Measurements from ENCODE around the gene BTBD16. TPM values are rescaled to one million over a fixed set of nuclear protein-coding genes. Genes with fewer than 3 reads are reported as not detected.

The BTBD16 gene
- total RNA-seq, 1 experiment from 2014 or later = 0.82 TPM

GRCh38 chr10:122387572-122387971, 116.5 kb downstream of the BTBD16 start:
- no TSS peak for BruUV-seq (replicated peaks)
- POLR2A ChIA-PET = no interaction called here
- Histone ChIP-seq H3K36me3 (ENCODE audit: control insufficient read depth, insufficient read depth, low read length) (no peaks in the 10 kb centered on the region), H3K4me3 (ENCODE audit: low read depth in 2 of 2, low read length in 2 of 2) (no peak overlapping the region), H3K9me3 (ENCODE audit: control insufficient read depth, insufficient read depth, low read depth, low read length) (no peaks in the 10 kb centered on the region), H3K4me1 (ENCODE audit: control insufficient read depth, insufficient read depth, low read length) (peaks cover 9% of the 10 kb centered on the region), H3K27ac (ENCODE audit: low read length) (no peak overlapping the region), H3K27me3 (ENCODE audit: control insufficient read depth, insufficient read depth, low read length) (no peaks in the 10 kb centered on the region)
- no peak for TF ChIP-seq CTCF (IDR thresholded peaks at IDR 0.05)
- TF ChIP-seq TCF7L2 (IDR thresholded peaks at IDR 0.05; ENCODE audit: low read depth, low read length) = no peak
- TF ChIP-seq POLR2AphosphoS5 (IDR thresholded peaks at IDR 0.05; ENCODE audit: low read depth, low read length) = no peak
- no peak for TF ChIP-seq SIN3A (IDR thresholded peaks at IDR 0.05; ENCODE audit: borderline replicate concordance, insufficient read depth, low read depth, low read length)
- no peak for TF ChIP-seq REST (IDR thresholded peaks at IDR 0.05; ENCODE audit: insufficient read depth in 1 of 2, low read depth in 2 of 2, low read length in 1 of 2)
- DNase-seq (ENCODE audit: low read depth, low spot score) = no peak
- in situ Hi-C loops (cut with HindIII; ENCODE audit: low pct_unique_long_range_greater_than_20kb, low sequenced_read_pairs) = no loop called here
- no peak for ATAC-seq
- CTCF ChIA-PET = no interaction called here
- intact Hi-C loops (cut with micrococcal nuclease; ENCODE audit: unreplicated experiment) = no loop called here

Other genes starting within 250 kb of the BTBD16 start
- gene PLEKHA1, start 103.4 kb downstream of the BTBD16 start, total RNA-seq (2021; ENCODE audit: unreplicated experiment) = 95.5 TPM
- not detected for gene ARMS2, start 183.4 kb downstream of the BTBD16 start, total RNA-seq (2021; ENCODE audit: unreplicated experiment)
- gene HTRA1, start 190.3 kb downstream of the BTBD16 start, total RNA-seq (2021; ENCODE audit: unreplicated experiment) = 32.8 TPM

All from Panc1 (cell line).